IMR-90 (cell line): Measurements from ENCODE around the gene SLC38A7. TPM values are rescaled to one million over a fixed set of nuclear protein-coding genes. Genes with fewer than 3 reads are reported as not detected.

ENCODE experiments used
- ATAC-seq: fragments of 200-7000 bp; cut with Tn5 transposase; 2 replicates; pipeline ENCODE4 v1.9.1; 2020; ENCODE audit warnings: low read depth, mild to moderate bottlenecking, moderate library complexity
- BruUV-seq: library from RNA; stranded (reverse); fragments of 400-500 nt; replicated peaks from 2 replicates; lab custom pipeline; 2021; lab: Mats Ljungman, UMichigan
- CTCF ChIA-PET: fragments of 300-600 bp; formaldehyde crosslinking; extraction: SDS; loops from one replicate; lab custom pipeline; 2021; ENCODE audit warnings: antibody characterized with exemption; lab: Yijun Ruan, JAX
- POLR2A ChIA-PET: fragments of 300-600 bp; sonication (Branson Sonifier 250); formaldehyde crosslinking; loops from one replicate; lab custom pipeline; 2022; ENCODE audit warnings: antibody characterized with exemption; ENCODE audit not compliant: unreplicated experiment; lab: Charles Lee
- DNase-seq: peaks from one replicate; pipeline ENCODE4 v3.0.0; 2013
- H2AFZ ChIP-seq: replicated peaks from 2 replicates; pipeline ENCODE3; 2013; ENCODE audit warnings: low read length, mild to moderate bottlenecking; ENCODE audit not compliant: poor library complexity
- H2AK5ac ChIP-seq: 2 replicates; pipeline ENCODE4 v1.6.1; 2013; ENCODE audit warnings: low read depth, low read length, inconsistent platforms
- H2AK9ac ChIP-seq: replicated peaks from 2 replicates; pipeline ENCODE3; 2013; ENCODE audit warnings: mild to moderate bottlenecking, low read depth, low read length, moderate library complexity; ENCODE audit not compliant: poor library complexity
- H2BK120ac ChIP-seq: 2 replicates; pipeline ENCODE4 v1.6.1; 2013; ENCODE audit warnings: low read depth, low read length, inconsistent platforms
- H2BK15ac ChIP-seq: 3 replicates; pipeline ENCODE4 v1.6.1; 2013; ENCODE audit warnings: low read depth, low read length, inconsistent platforms
- H2BK20ac ChIP-seq: 2 replicates; pipeline ENCODE4 v1.6.1; 2013; ENCODE audit warnings: low read depth, mild to moderate bottlenecking, inconsistent platforms, low read length, moderate library complexity
- H2BK5ac ChIP-seq: 2 replicates; pipeline ENCODE4 v1.6.1; 2013; ENCODE audit warnings: mild to moderate bottlenecking, low read depth, low read length, inconsistent platforms; ENCODE audit not compliant: poor library complexity, severe bottlenecking
- H3K14ac ChIP-seq: replicated peaks from 2 replicates; pipeline ENCODE4 v1.6.1; 2013; ENCODE audit warnings: low read depth, low read length, inconsistent platforms
- H3K18ac ChIP-seq: 2 replicates; pipeline ENCODE4 v1.6.1; 2013; ENCODE audit warnings: low read depth, low read length, control low read depth
- H3K23ac ChIP-seq: 2 replicates; pipeline ENCODE4 v1.6.1; 2013; ENCODE audit warnings: low read depth, low read length, inconsistent platforms
- H3K27ac ChIP-seq: 2 replicates; pipeline ENCODE4 v1.5.1; 2013; ENCODE audit warnings: mild to moderate bottlenecking, control low read depth, low read length; ENCODE audit not compliant: insufficient read depth
- H3K27me3 ChIP-seq: 2 replicates; pipeline ENCODE4 v1.6.1; 2013; ENCODE audit warnings: low read length; ENCODE audit not compliant: control insufficient read depth, insufficient read depth
- H3K36me3 ChIP-seq: 2 replicates; pipeline ENCODE4 v1.6.1; 2013; ENCODE audit warnings: low read length, mixed read lengths; ENCODE audit not compliant: control insufficient read depth, insufficient read depth
- H3K4ac ChIP-seq: 2 replicates; pipeline ENCODE4 v1.6.1; 2013; ENCODE audit warnings: low read depth, low read length, inconsistent platforms
- H3K4me1 ChIP-seq: 2 replicates; pipeline ENCODE4 v1.6.1; 2013; ENCODE audit warnings: low read length, mixed read lengths; ENCODE audit not compliant: control insufficient read depth, insufficient read depth
- H3K4me2 ChIP-seq: 2 replicates; pipeline ENCODE4 v1.6.1; 2013; ENCODE audit warnings: low read depth, mild to moderate bottlenecking, control low read depth, low read length, moderate library complexity
- H3K4me3 ChIP-seq: 2 replicates; pipeline ENCODE4 v1.5.1; 2013; ENCODE audit warnings: low read depth, mild to moderate bottlenecking, control low read depth, low read length, moderate library complexity; ENCODE audit not compliant: insufficient read depth
- H3K56ac ChIP-seq: 2 replicates; pipeline ENCODE4 v1.6.1; 2013; ENCODE audit warnings: low read length, inconsistent platforms; ENCODE audit not compliant: insufficient read depth; ENCODE audit errors: extremely low read depth
- H3K79me1 ChIP-seq, 2 experiments: 2 replicates each; pipeline ENCODE4 v1.6.1; 2013; ENCODE audit warnings: low read length in 2 of 2, inconsistent platforms in 1 of 2, low read depth in 1 of 2
- H3K9ac ChIP-seq: 2 replicates; pipeline ENCODE4 v1.6.1; 2013; ENCODE audit warnings: low read depth, low read length, control low read depth
- H3K9me1 ChIP-seq: 2 replicates; pipeline ENCODE4 v1.6.1; 2013; ENCODE audit warnings: low read length, inconsistent platforms; ENCODE audit not compliant: insufficient read depth
- H3K9me3 ChIP-seq: 2 replicates; pipeline ENCODE4 v1.6.1; 2013; ENCODE audit warnings: low read length; ENCODE audit not compliant: control insufficient read depth, insufficient read depth
- H4K20me1 ChIP-seq: 2 replicates; pipeline ENCODE4 v1.6.1; 2013; ENCODE audit warnings: low read length, inconsistent platforms; ENCODE audit not compliant: insufficient read depth
- H4K5ac ChIP-seq: 2 replicates; pipeline ENCODE4 v1.6.1; 2013; ENCODE audit warnings: mild to moderate bottlenecking, low read depth, low read length, control low read depth
- H4K8ac ChIP-seq, 2 experiments: 2 replicates each; pipeline ENCODE4 v1.6.1; 2013; ENCODE audit warnings: low read depth in 2 of 2, low read length in 2 of 2, control low read depth in 1 of 2, inconsistent platforms in 1 of 2
- H4K91ac ChIP-seq: 2 replicates; pipeline ENCODE4 v1.6.1; 2013; ENCODE audit warnings: low read depth, low read length, inconsistent platforms; ENCODE audit not compliant: insufficient read depth
- CTCF ChIP-seq: conservative IDR thresholded peaks from 2 replicates; pipeline ENCODE4 v1.5.1; 2012; ENCODE audit warnings: mild to moderate bottlenecking, low read depth, low read length, improper control_type of control experiment
- FOS ChIP-seq: fragments of 150-350 bp; IDR thresholded peaks from 2 replicates; pipeline ENCODE4 v1.6.1; 2016; ENCODE audit warnings: low read depth, low read length
- MXI1 ChIP-seq: IDR thresholded peaks from 2 replicates; pipeline ENCODE4 v1.6.1; 2012; ENCODE audit warnings: low read depth, mild to moderate bottlenecking, low read length, moderate library complexity, borderline replicate concordance
- NFE2L2 ChIP-seq: fragments of 150-350 bp; IDR thresholded peaks from 2 replicates; pipeline ENCODE4 v1.6.1; 2016; ENCODE audit warnings: low read depth, mild to moderate bottlenecking, low read length
- RAD21 ChIP-seq: IDR thresholded peaks from 2 replicates; pipeline ENCODE4 v1.6.1; 2012; ENCODE audit warnings: low read length, improper control_type of control experiment
- RCOR1 ChIP-seq: IDR thresholded peaks from 2 replicates; pipeline ENCODE4 v1.6.1; 2012; ENCODE audit warnings: mild to moderate bottlenecking, low read length, improper control_type of control experiment; ENCODE audit not compliant: insufficient replicate concordance
- RFX5 ChIP-seq: IDR thresholded peaks from 2 replicates; pipeline ENCODE4 v1.8.0; 2012; ENCODE audit warnings: low read depth, mild to moderate bottlenecking, low read length, moderate library complexity
- USF2 ChIP-seq: fragments of 150-350 bp; IDR thresholded peaks from 2 replicates; pipeline ENCODE4 v1.6.1; 2017; ENCODE audit warnings: mild to moderate bottlenecking, antibody characterized with exemption, low read length, low read depth
- WGBS, 2 experiments: methylation state at CpG; one replicate each; pipeline versions ENCODE4 v1.1.5 to v1.1.7; 2013; ENCODE audit warnings: missing lambda C conversion rate in 2 of 2; ENCODE audit not compliant: insufficient read length in 1 of 2; ENCODE audit errors: extremely low coverage in 2 of 2; 5-methylcytosine and 5-hydroxymethylcytosine counted together
- dilution Hi-C: fragments of 300-500 bp; cut with HindIII; formaldehyde crosslinking; loops from one replicate; pipeline ENCODE4 v1.14.3; 2018; ENCODE audit warnings: low sequenced_read_pairs; ENCODE audit not compliant: unreplicated experiment
- in situ Hi-C: fragments of 300-500 bp; cut with MboI; formaldehyde crosslinking; loops from 3 replicates; pipeline ENCODE4 v1.14.3; 2019; ENCODE audit warnings: low sequenced_read_pairs, inconsistent platforms, mixed read lengths
- intact Hi-C: fragments of 100-400 bp; cut with micrococcal nuclease; formaldehyde crosslinking; loops from 2 replicates; pipeline ENCODE4 v1.10.0; 2022
- polyA plus RNA-seq, 3 experiments: library from polyadenylated mRNA; depleted of rRNA; stranded (reverse); fragments of >200 nt; gene quantifications; 2 replicates each; pipeline ENCODE4 v1.2.3, GENCODE V29; 2012; ENCODE audit warnings: low replicate concordance in 1 of 3
- total RNA-seq: library from RNA; depleted of rRNA; stranded (reverse); fragments of >200 nt; gene quantifications from 2 replicates; pipeline ENCODE4 v1.2.3, GENCODE V29; 2012

Gene SLC38A7
- total and polyA plus RNA-seq, 2 of the 4 experiments (the other 2 are of a cell fraction): 14.7 to 16.4 TPM

GRCh38 chr16:58615280-58615679, 69.3 kb downstream of the SLC38A7 start:
- peaks cover 3% of the 10 kb centered on the region for H3K4me1 ChIP-seq
- no peak overlapping the region for H4K91ac ChIP-seq
- dilution Hi-C loops (no loop called here), in situ Hi-C loops (no loop called here), intact Hi-C loops (no loop called here)
- H2BK5ac ChIP-seq: no peak overlapping the region
- H2BK120ac ChIP-seq: no peak overlapping the region
- peaks cover 14 to 58% of the 10 kb centered on the region in 2 experiments for H3K79me1 ChIP-seq
- no TSS peak for BruUV-seq
- H3K23ac ChIP-seq: no peak overlapping the region
- peaks cover 28% of the 10 kb centered on the region for H3K36me3 ChIP-seq
- CTCF ChIA-PET: no interaction called here
- peaks cover 57% of the 10 kb centered on the region for H4K20me1 ChIP-seq
- H4K5ac ChIP-seq: no peak overlapping the region
- no peak overlapping the region for H3K4ac ChIP-seq
- DNase-seq (peak; percentile 63), ATAC-seq (peak; percentile 11; the same call in 1 of the 2 replicates)
- no peak overlapping the region for H2BK20ac ChIP-seq
- no peak overlapping the region for H3K18ac ChIP-seq
- no peak overlapping the region for H2BK15ac ChIP-seq
- no peak overlapping the region for H3K14ac ChIP-seq
- no peaks in the 10 kb centered on the region for H3K27me3 ChIP-seq
- H2AFZ ChIP-seq: no peak overlapping the region
- H2AK5ac ChIP-seq: no peak overlapping the region
- no peak overlapping the region for H3K27ac ChIP-seq
- TF ChIP-seq RAD21: no peak
- no peak for TF ChIP-seq NFE2L2
- TF ChIP-seq RCOR1: no peak
- no peak for TF ChIP-seq USF2
- no peak for TF ChIP-seq MXI1
- no peak for TF ChIP-seq FOS
- no peak for TF ChIP-seq RFX5
- no peak for TF ChIP-seq CTCF
- H3K9ac ChIP-seq: no peak overlapping the region
- H3K4me2 ChIP-seq: no peak overlapping the region
- H3K4me3 ChIP-seq: no peak overlapping the region
- H3K9me3 ChIP-seq: no peaks in the 10 kb centered on the region
- POLR2A ChIA-PET: no interaction called here
- no CpG with 5 or more reads among the region's 3 CpGs for WGBS, 2 experiments
- H2AK9ac ChIP-seq: no peak overlapping the region
- no peak overlapping the region for H3K56ac ChIP-seq
- peaks cover 12% of the 10 kb centered on the region; the same call in 1 of the 2 replicates for H3K9me1 ChIP-seq
- no peak overlapping the region for H4K8ac ChIP-seq
